Upper lobe of left lung (tissue), 6 donors: Measurements from ENCODE around the gene WDR37. TPM values are rescaled to one million over a fixed set of nuclear protein-coding genes. Genes with fewer than 3 reads are reported as not detected.

Experiments
- ATAC-seq, 2 donors: fragments of 200-7000 bp; cut with Tn5 transposase; one replicate each; pipeline ENCODE4 v1.9.1; 2022; ENCODE audit warnings: mild to moderate bottlenecking in 2 of 2, moderate library complexity in 2 of 2; ENCODE audit not compliant: low FRiP score in 2 of 2
- DNase-seq, 2 donors: peaks; one replicate each; pipeline ENCODE4 v3.0.0-alpha.2; 2019 to 2020
- H3K27ac ChIP-seq, 4 donors: fragments of 200-600 bp; sonication (generic); one replicate each; pipeline ENCODE4 v1.5.1; 2016 to 2019
- H3K27me3 ChIP-seq, 4 donors: fragments of 200-600 bp; sonication (generic); one replicate each; pipeline ENCODE4 v1.5.1; 2017 to 2019
- H3K36me3 ChIP-seq, 4 donors: fragments of 200-600 bp; sonication (generic); one replicate each; pipeline ENCODE4 v1.5.1; 2016 to 2019
- H3K4me1 ChIP-seq, 4 donors: fragments of 200-600 bp; sonication (generic); one replicate each; pipeline ENCODE4 v1.5.1; 2018 to 2019
- H3K4me3 ChIP-seq, 4 donors: fragments of 200-600 bp; sonication (generic); one replicate each; pipeline ENCODE4 v1.5.1; 2017 to 2019; ENCODE audit warnings: mild to moderate bottlenecking in 2 of 4, moderate library complexity in 1 of 4
- H3K9me3 ChIP-seq, 4 donors: fragments of 200-600 bp; sonication (generic); one replicate each; pipeline ENCODE4 v1.5.1; 2018 to 2019
- EP300 ChIP-seq, 4 donors: sonication (generic); formaldehyde crosslinking; IDR thresholded peaks; one replicate each; pipeline ENCODE4 v1.5.1; 2017; ENCODE audit warnings: antibody characterized with exemption in 4 of 4, control low read depth in 2 of 4
- POLR2A ChIP-seq, 4 donors: fragments of 450-650 bp; IDR thresholded peaks; one replicate each; pipeline ENCODE4 v1.5.1; 2016 to 2017; ENCODE audit warnings: antibody characterized with exemption in 4 of 4, mild to moderate bottlenecking in 2 of 4
- POLR2AphosphoS5 ChIP-seq, 2 donors: sonication (generic); formaldehyde crosslinking; IDR thresholded peaks; one replicate each; pipeline ENCODE4 v1.5.1; 2017; ENCODE audit warnings: antibody characterized with exemption in 2 of 2
- WGBS, 2 donors: methylation state at CpG; one replicate each; pipeline ENCODE4 v1.1.5; 2017 to 2018; 5-methylcytosine and 5-hydroxymethylcytosine counted together
- total RNA-seq, 6 donors: library from RNA; depleted of rRNA in 4 of 6; stranded (reverse); fragments of >200 nt in 4 of 6; gene quantifications; one replicate each; pipeline versions ENCODE4 v1.1.0 to v1.2.1, GENCODE V29; 2016 to 2021
- TF ChIP-seq, protein P1 (sequence below), 6 experiments: fragments of 450-650 bp in 4 of 6; fragments of 200-600 bp in 2 of 6; sonication (generic) in 2 of 6; IDR thresholded peaks; one replicate each; pipeline ENCODE4 v1.5.1; 2016 to 2019; ENCODE audit warnings: antibody characterized with exemption in 6 of 6
- donor health status: DM: no; HTN: no; CAD: no; lungs with moderate emphysema.
- donor health status: DM: no; HTN: yes; CAD: no; lungs with severe emphysema.

The WDR37 gene
- total RNA-seq, 6 donors from 2014 or later = 18.1 to 31.4 (median 19.9) TPM

GRCh38 chr10:1152386-1153250 lies 96.4 kb downstream of the WDR37 start:
- no peaks in the 10 kb centered on the region for H3K27me3 ChIP-seq
- 91 to 92% methylated on average over 26 to 32 of the region's 32 CpGs for WGBS, 2 donors
- TF ChIP-seq POLR2A (IDR thresholded peaks at IDR 0.05) (no peak), EP300 (IDR thresholded peaks at IDR 0.05) (no peak), POLR2AphosphoS5 (IDR thresholded peaks at IDR 0.05) (no peak)
- TF ChIP-seq, protein P1, sequence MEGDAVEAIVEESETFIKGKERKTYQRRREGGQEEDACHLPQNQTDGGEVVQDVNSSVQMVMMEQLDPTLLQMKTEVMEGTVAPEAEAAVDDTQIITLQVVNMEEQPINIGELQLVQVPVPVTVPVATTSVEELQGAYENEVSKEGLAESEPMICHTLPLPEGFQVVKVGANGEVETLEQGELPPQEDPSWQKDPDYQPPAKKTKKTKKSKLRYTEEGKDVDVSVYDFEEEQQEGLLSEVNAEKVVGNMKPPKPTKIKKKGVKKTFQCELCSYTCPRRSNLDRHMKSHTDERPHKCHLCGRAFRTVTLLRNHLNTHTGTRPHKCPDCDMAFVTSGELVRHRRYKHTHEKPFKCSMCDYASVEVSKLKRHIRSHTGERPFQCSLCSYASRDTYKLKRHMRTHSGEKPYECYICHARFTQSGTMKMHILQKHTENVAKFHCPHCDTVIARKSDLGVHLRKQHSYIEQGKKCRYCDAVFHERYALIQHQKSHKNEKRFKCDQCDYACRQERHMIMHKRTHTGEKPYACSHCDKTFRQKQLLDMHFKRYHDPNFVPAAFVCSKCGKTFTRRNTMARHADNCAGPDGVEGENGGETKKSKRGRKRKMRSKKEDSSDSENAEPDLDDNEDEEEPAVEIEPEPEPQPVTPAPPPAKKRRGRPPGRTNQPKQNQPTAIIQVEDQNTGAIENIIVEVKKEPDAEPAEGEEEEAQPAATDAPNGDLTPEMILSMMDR (IDR thresholded peaks at IDR 0.05) = no peak
- no peak overlapping the region for H3K4me3 ChIP-seq
- H3K9me3 ChIP-seq = no peaks in the 10 kb centered on the region
- DNase-seq (peak; percentile 10 to 51), ATAC-seq (no peak)
- H3K36me3 ChIP-seq = no peaks in the 10 kb centered on the region
- no peak overlapping the region for H3K27ac ChIP-seq
- no peaks in the 10 kb centered on the region for H3K4me1 ChIP-seq

GRCh38 chr10:1153251-1153763 lies 97.1 kb downstream of the WDR37 start:
- Histone ChIP-seq H3K4me1 (no peaks in the 10 kb centered on the region), H3K9me3 (no peaks in the 10 kb centered on the region), H3K27ac (no peak overlapping the region), H3K4me3 (no peak overlapping the region), H3K36me3 (no peaks in the 10 kb centered on the region), H3K27me3 (no peaks in the 10 kb centered on the region)
- ATAC-seq (no peak), DNase-seq (peak in 1 of 2 donors; percentile 10)
- no peak for TF ChIP-seq POLR2A (IDR thresholded peaks at IDR 0.05)
- TF ChIP-seq POLR2AphosphoS5 (IDR thresholded peaks at IDR 0.05) = no peak
- no peak for TF ChIP-seq EP300 (IDR thresholded peaks at IDR 0.05)
- TF ChIP-seq, protein P1 (IDR thresholded peaks at IDR 0.05) = no peak
- WGBS, 2 donors = 85 to 91% methylated on average over 6 of the region's 6 CpGs

DNA sequence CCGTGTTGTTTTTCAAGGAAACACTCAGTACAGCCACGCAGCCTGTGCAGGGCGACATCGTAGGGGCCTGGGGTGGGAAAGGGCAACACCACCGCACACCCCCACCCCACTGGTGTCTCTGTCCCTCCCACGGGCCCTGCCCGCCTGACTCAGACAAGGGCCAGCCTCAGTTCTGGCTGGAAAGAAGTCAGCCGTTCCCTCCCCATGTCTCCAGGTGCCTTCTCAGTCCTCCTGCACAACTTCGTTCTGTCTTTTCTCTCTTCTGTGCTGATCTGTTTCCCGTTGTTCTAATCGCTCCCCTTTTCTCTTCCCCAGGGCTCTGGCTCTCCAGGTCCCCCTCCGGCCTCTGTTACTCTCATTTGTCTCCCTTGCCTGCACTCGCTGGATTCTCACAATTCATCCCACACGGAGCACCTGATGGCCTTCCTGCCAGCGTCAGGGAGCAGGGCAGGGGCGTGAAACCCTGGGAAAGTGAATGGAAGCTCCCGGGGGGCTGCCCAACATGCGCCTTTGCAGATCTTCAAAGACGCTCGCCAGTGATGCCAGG lies 97.7 kb downstream of the WDR37 start:
- Histone ChIP-seq H3K36me3 (no peaks in the 10 kb centered on the region), H3K4me3 (no peak overlapping the region), H3K27me3 (no peaks in the 10 kb centered on the region), H3K4me1 (no peaks in the 10 kb centered on the region), H3K9me3 (no peaks in the 10 kb centered on the region), H3K27ac (no peak overlapping the region)
- ATAC-seq = no peak
- TF ChIP-seq, protein P1 (IDR thresholded peaks at IDR 0.05) = no peak
- no peak for TF ChIP-seq EP300 (IDR thresholded peaks at IDR 0.05)
- no peak for TF ChIP-seq POLR2A (IDR thresholded peaks at IDR 0.05)
- peak; percentile 9 to 41 for DNase-seq
- 74 to 83% methylated on average over 20 of the region's 20 CpGs for WGBS, 2 donors

GRCh38 chr10:1154531-1155295 lies 98.5 kb downstream of the WDR37 start:
- no peak for TF ChIP-seq EP300 (IDR thresholded peaks at IDR 0.05)
- TF ChIP-seq POLR2AphosphoS5 (IDR thresholded peaks at IDR 0.05) = no peak
- TF ChIP-seq, protein P1 (IDR thresholded peaks at IDR 0.05) = no peak
- TF ChIP-seq POLR2A (IDR thresholded peaks at IDR 0.05) = no peak
- no peak overlapping the region for H3K4me3 ChIP-seq
- H3K27ac ChIP-seq = no peak overlapping the region
- no peaks in the 10 kb centered on the region for H3K9me3 ChIP-seq
- no peaks in the 10 kb centered on the region for H3K36me3 ChIP-seq
- H3K27me3 ChIP-seq = no peaks in the 10 kb centered on the region
- 80 to 82% methylated on average over 9 of the region's 9 CpGs for WGBS, 2 donors
- ATAC-seq = no peak
- no peaks in the 10 kb centered on the region for H3K4me1 ChIP-seq
- peak; percentile 8 to 21 for DNase-seq
